ENCODE data around the gene SPATA32. TPM values are rescaled to one million over a fixed set of nuclear protein-coding genes. Genes with fewer than 3 reads are reported as not detected.

The SPATA32 gene
- total RNA-seq, 1 donor from 2014 or later = not detected

- no peak for DNase-seq (ENCODE audit: low spot score)
- Mint-ChIP-seq H3K36me3 (no peaks in the 10 kb centered on the region), H3K9me3 (no peaks in the 10 kb centered on the region), H3K4me1 (peaks cover 6% of the 10 kb centered on the region), H3K27me3 (ENCODE audit: insufficient read depth, low read depth) (peaks cover 44% of the 10 kb centered on the region), H3K27ac (no peak overlapping the region), H3K4me3 (no peak overlapping the region)
- H3K36me3 ChIP-seq = no peaks in the 10 kb centered on the region
- H3K4me1 ChIP-seq = peaks cover 15% of the 10 kb centered on the region
- peaks cover 7% of the 10 kb centered on the region for H3F3A ChIP-seq (ENCODE audit: low read depth)
- H4K20me1 ChIP-seq (ENCODE audit: low read depth) = peaks cover 4% of the 10 kb centered on the region
- H3K4me3 ChIP-seq = no peak overlapping the region
- H3K27me3 ChIP-seq = peaks cover 49% of the 10 kb centered on the region
- no peaks in the 10 kb centered on the region for H3K79me2 ChIP-seq (ENCODE audit: low read depth)
- no peak overlapping the region for H3K27ac ChIP-seq
- no peak overlapping the region for H3K9ac ChIP-seq
- no peaks in the 10 kb centered on the region for H3K9me3 ChIP-seq (ENCODE audit: low read depth)
- H2AFZ ChIP-seq (replicated peaks) = no peak overlapping the region
- no peak for TF ChIP-seq EZH2phosphoT487 (IDR thresholded peaks at IDR 0.05)
- TF ChIP-seq CTCF (IDR thresholded peaks at IDR 0.05) = no peak
- TF ChIP-seq EZH2 (IDR thresholded peaks at IDR 0.05) = no peak
- H3K4me2 ChIP-seq = no peak overlapping the region
Measured at GRCh38 chr17:45224671-45225050, 37.2 kb downstream of the SPATA32 start.

- H4K20me1 ChIP-seq (ENCODE audit: low read depth) = peaks cover 4% of the 10 kb centered on the region
- no peak for DNase-seq (ENCODE audit: low spot score)
- H3K9ac ChIP-seq = no peak overlapping the region
- H3F3A ChIP-seq (ENCODE audit: low read depth) = peaks cover 13% of the 10 kb centered on the region
- H3K27me3 Mint-ChIP-seq (ENCODE audit: insufficient read depth, low read depth) = peaks cover 49% of the 10 kb centered on the region
- no peak overlapping the region for H3K4me2 ChIP-seq
- H2AFZ ChIP-seq (replicated peaks) = no peak overlapping the region
- no peaks in the 10 kb centered on the region for H3K9me3 Mint-ChIP-seq
- no peak overlapping the region for H3K27ac ChIP-seq
- H3K4me3 ChIP-seq = no peak overlapping the region
- peak overlapping the region; percentile 30 for H3K4me3 Mint-ChIP-seq
- H3K9me3 ChIP-seq (ENCODE audit: low read depth) = no peaks in the 10 kb centered on the region
- no peak overlapping the region for H3K27ac Mint-ChIP-seq
- no peaks in the 10 kb centered on the region for H3K36me3 ChIP-seq
- peaks cover 56% of the 10 kb centered on the region for H3K27me3 ChIP-seq
- TF ChIP-seq CTCF (IDR thresholded peaks at IDR 0.05) (no peak), EZH2 (IDR thresholded peaks at IDR 0.05) (no peak), EZH2phosphoT487 (IDR thresholded peaks at IDR 0.05) (no peak)
- H3K4me1 Mint-ChIP-seq = peaks cover 8% of the 10 kb centered on the region
- H3K79me2 ChIP-seq (ENCODE audit: low read depth) = no peaks in the 10 kb centered on the region
- peaks cover 10% of the 10 kb centered on the region for H3K4me1 ChIP-seq
- no peaks in the 10 kb centered on the region for H3K36me3 Mint-ChIP-seq
Measured at GRCh38 chr17:45223539-45224528, 38.1 kb downstream of the SPATA32 start.

DNA sequence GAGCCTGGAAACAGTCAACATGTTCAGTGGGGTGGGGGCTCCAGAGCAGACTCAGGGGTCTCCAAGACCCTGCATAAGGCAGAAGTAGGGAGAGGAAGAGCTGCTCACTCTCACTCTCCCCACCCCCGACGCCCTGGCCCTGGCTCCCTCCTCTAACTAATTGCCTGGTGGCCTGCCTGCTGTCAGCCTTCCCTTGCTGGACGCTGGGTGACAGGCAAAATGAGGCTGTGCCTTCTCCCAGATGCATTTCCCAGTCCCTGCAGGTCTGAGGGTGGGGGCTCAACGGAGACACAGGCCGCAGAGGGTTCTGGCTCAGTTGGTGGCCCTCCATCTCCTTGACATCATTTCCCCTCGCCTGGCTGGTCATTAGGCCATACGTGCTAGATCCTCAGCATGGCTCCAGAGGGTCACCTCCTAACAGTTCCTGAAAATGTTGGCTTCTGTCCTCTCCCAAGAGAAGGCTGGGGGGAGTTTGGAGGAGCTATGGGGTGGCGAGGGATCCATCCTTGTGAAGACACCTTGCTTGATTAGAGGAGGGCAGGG lies 38.8 kb downstream of the SPATA32 start:
- Histone ChIP-seq H3K4me1 (peaks cover 7% of the 10 kb centered on the region), H2AFZ (replicated peaks) (no peak overlapping the region), H4K20me1 (ENCODE audit: low read depth) (peaks cover 4% of the 10 kb centered on the region), H3K27ac (no peak overlapping the region), H3K9ac (no peak overlapping the region), H3K9me3 (ENCODE audit: low read depth) (no peaks in the 10 kb centered on the region), H3K36me3 (no peaks in the 10 kb centered on the region), H3K79me2 (ENCODE audit: low read depth) (no peaks in the 10 kb centered on the region), H3K4me3 (no peak overlapping the region), H3K4me2 (peak overlapping the region; percentile 86), H3F3A (ENCODE audit: low read depth) (peaks cover 13% of the 10 kb centered on the region), H3K27me3 (peaks cover 61% of the 10 kb centered on the region)
- no peaks in the 10 kb centered on the region for H3K36me3 Mint-ChIP-seq
- H3K27me3 Mint-ChIP-seq (ENCODE audit: insufficient read depth, low read depth) = peaks cover 50% of the 10 kb centered on the region
- TF ChIP-seq CTCF (IDR thresholded peaks at IDR 0.05) (no peak), EZH2phosphoT487 (IDR thresholded peaks at IDR 0.05) (no peak), EZH2 (IDR thresholded peaks at IDR 0.05) (no peak)
- no peaks in the 10 kb centered on the region for H3K9me3 Mint-ChIP-seq
- no peak for DNase-seq (ENCODE audit: low spot score)
- H3K4me1 Mint-ChIP-seq = peaks cover 7% of the 10 kb centered on the region
- no peak overlapping the region for H3K27ac Mint-ChIP-seq
- H3K4me3 Mint-ChIP-seq = peak overlapping the region; percentile 84
